Stimulated activated CD4-positive, alpha-beta T cell treated with anti-CD3 and anti-CD28 coated beads, Interleukin-12 subunit alpha, Interleukin-12 subunit beta, amount 100 ng/mL, for 4 hours (primary cell): Measurements from ENCODE around the gene BET1.

Source experiments
- DNase-seq: peaks from one replicate; pipeline ENCODE4 v3.0.0-alpha.2; 2020

Gene BET1

GRCh38 chr7:93955304-93955703 is 48.9 kb downstream of the BET1 start:
- no peak for DNase-seq

GRCh38 chr7:93949423-93949822 is 54.7 kb downstream of the BET1 start:
- no peak for DNase-seq

- no peak for DNase-seq
These were observed 55.3 kb downstream of the BET1 start for GRCh38 chr7:93948873-93949272.

- DNase-seq: no peak
These were observed 56.0 kb downstream of the BET1 start for GRCh38 chr7:93948106-93948505.

GRCh38 chr7:93945756-93946535 is 58.2 kb downstream of the BET1 start:
- no peak for DNase-seq

- no peak for DNase-seq
These were observed 59.1 kb downstream of the BET1 start for GRCh38 chr7:93945083-93945482.

- DNase-seq: no peak
These were observed 59.5 kb downstream of the BET1 start for GRCh38 chr7:93944673-93945072.

- DNase-seq: no peak
These were observed 60.2 kb downstream of the BET1 start for GRCh38 chr7:93943816-93944540.
